ENCODE measurements around the gene FGF3. TPM values are rescaled to one million over a fixed set of nuclear protein-coding genes. Genes with fewer than 3 reads are reported as not detected.

FGF3 gene
- total RNA-seq, result not detected in 2 replicates

- intact Hi-C loops (cut with micrococcal nuclease), result loop anchor here (2.0 to 5.0 kb wide), 2 partner anchors 112 to 178 kb away; partner anchors contain the start of gene CCND1
These were observed at the start of gene FGF3 for GRCh38 chr11:69818603-69819441. Gene FGF3 (minus strand): TSS chr11:69819416. CDS start chr11:69818933, 483 bp downstream.

DNA sequence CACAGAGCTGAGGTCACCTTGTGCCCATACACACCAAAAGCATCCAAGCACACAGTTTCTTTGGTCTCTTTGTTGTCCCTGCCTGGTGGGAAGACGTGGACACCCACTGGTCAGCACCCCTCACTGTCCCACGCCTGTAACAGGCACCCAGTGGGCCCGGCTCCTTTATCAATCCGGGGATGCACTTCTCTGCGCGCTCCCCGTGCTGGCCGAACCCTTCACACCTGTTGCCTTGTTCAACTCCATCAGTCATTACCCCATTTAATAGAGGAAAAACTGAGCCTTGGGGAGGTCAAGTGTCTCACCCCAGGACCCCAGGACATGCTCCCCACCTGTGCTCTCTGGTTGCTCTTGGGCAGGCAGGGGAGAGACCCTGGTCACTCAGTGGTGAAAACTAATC, 49.7 kb upstream of the FGF3 start:
- intact Hi-C loops (cut with micrococcal nuclease), result no loop called here

GRCh38 chr11:69868006-69868810, 49.0 kb upstream of the FGF3 start:
- intact Hi-C loops (cut with micrococcal nuclease), result no loop called here

- intact Hi-C loops (cut with micrococcal nuclease), result no loop called here
These were observed 48.1 kb upstream of the FGF3 start for GRCh38 chr11:69867076-69868005.

DNA sequence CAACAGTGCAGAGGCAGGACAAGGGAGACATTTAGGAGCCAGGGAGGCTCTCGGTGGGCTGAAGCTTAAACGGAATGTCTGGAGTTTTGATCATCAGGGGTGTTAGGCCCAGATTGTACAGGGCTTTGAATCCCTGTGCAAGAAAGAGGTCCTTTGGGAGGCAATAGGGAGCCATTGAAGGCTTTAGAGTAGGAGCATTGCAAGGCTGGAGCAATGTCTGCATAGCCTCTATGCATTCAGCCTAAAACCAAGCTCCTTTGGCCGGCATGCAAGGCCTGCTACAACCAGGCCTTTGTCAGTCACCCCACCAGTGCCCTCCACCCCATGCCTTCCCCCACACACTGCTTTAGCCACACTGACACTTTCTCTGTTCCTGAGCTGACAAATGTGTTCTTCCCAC, 47.4 kb upstream of the FGF3 start:
- intact Hi-C loops (cut with micrococcal nuclease), result no loop called here

DNA sequence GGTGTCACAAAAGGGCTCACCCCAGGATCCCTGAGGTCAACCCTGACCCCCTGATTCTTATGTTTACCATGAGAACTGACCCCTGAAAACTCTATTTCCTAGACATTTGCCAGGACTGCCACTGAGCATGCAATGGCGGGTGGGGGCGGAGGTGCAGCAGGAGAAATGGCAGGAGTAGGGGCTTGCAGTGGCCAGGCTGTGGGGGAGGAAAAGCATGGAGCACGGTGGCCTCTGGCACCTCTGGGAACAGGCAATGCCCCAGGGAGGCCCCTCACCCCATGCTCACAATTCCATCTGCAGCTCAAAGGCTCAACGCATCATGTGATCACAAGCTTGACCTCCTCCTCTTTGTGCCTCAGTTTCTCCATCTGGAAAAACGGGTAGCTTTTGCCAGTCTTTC, 46.5 kb upstream of the FGF3 start:
- intact Hi-C loops (cut with micrococcal nuclease), result no loop called here

DNA sequence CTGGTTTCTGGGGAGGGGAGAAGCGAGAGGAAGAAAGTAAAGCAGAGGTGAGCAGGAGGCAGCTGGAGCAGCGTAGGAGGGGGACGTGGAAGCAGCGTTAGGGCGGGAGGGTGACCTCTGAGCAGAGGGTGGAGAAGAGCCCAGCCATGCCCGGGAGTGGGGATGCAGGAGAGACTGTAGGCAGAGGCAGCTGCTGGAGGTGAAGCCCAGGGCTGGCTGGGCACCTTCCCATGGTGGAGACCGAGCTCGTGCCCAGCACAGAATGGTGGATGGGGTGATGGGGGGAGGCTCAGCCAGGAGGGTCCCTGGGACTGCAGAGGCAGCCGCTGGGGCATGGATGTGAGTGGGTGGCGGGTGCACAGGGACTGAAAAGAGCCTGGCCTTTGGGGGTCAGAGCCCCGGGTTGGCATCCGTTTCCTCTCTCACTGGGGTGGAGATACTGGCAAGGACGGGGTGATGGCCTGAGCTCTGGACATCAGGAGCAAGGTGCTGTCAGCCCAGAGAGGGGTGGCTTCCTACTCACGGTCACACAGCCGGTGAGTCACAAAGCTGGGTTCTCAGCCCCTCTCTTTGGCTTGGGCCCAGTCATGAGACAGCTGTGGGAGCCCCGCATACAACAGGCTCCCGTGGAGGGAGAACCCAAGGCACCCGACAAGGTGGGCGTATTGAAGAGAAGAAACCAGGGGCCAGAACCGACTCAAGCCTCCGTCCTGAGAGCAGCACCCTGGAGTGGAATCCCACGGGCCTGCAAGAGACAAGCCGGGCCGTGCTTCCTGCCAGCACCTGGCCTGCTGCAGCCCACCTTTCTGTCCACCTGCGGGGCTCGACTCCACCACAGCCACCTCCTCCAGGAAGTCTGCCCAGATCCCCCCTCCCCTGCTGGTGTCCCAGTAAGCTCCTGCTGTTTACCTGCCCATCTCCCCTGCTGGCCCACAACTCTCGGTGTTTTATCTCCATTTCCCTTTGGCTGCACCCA, 45.8 kb upstream of the FGF3 start:
- intact Hi-C loops (cut with micrococcal nuclease), result no loop called here

DNA sequence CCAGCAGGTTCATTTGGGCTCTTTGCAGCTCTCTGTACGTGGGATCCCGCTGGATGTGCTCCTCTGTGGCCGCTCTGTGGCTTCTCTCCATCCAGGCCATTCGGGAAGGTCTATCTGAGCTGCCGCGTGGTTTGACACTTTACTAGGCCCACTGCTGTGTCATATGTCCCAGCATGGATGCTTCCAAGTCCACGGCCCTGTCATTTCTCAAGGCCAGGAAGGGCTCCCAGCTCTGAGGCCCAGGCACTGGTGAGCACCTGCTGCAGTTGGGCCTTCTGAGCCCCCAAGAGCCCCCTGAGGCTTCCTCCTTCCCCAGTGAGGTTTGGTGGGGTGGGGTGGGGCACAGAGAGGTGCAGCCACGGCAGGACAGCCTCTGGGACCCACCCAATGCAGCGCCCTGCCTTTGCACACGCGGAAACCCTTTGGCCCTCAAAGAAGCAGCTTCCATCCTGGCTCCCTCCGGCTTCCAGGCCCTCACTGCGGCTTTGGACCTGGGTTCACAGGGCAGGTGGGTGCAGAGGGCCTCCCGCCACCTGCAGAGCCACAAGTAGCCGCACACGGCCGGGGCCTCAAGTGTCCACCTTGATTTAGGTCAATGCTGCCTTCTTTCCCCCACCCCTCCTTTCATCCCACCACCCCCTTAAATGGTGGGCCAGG, 44.5 kb upstream of the FGF3 start:
- intact Hi-C loops (cut with micrococcal nuclease), result no loop called here

DNA sequence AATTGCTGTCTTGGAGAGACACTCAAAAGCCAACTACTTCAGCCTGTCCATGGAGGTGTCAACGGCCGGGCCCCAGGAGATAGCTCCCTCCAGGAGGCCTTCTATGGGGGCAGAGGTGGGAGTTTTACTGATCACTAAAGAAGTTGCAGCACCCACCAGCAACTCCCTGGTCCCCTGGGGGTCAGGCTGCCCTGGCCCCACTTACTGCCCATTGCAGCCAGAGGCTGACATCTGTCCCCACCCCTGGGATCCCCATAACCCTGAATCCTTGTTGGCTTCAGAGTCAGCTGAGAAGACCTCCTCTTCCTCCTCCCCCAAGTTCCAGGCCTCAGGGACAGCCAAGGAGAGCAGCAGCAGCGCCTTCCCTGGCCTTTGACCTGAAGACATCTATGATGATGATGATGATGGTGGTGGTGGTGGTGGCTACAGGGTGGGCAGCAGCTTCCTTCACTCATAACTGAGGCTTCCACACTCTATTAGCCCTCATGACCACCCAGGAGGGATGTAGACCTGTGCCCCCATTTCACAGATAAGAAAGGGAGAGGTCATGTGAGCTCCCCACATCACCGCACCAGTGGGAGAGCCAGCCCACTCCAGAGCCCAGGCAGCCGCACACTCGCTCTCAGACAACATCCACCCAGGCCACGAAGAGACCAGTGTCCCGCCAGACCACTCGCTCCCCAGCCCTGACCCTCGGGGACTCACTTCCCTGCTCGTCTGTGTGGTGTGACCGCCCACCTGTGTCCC, 43.8 kb upstream of the FGF3 start:
- intact Hi-C loops (cut with micrococcal nuclease), result no loop called here

DNA sequence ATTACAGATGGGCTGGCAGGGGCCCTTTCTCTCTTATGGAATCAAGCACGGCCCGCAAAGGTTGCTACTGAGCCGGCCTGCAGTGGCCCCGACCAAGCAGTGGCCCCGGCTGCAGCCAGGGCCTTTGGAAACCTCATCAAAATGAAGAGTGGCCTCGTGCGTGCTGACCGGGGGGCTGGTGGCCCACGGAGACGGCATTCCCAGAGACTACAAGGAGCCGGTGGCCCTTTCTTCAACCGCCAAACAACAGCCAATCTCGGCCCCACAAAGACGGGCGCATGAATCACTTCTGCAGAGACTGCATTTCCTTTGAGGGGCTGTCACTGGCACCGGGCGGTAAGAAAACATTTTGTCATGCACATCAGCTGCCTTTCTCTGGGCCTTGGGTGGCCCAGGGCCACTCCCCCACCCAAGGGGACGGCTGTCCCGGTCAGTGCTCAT, 43.1 kb upstream of the FGF3 start:
- intact Hi-C loops (cut with micrococcal nuclease), result no loop called here

GRCh38 chr11:69861901-69862300, 42.7 kb upstream of the FGF3 start:
- intact Hi-C loops (cut with micrococcal nuclease), result no loop called here

DNA sequence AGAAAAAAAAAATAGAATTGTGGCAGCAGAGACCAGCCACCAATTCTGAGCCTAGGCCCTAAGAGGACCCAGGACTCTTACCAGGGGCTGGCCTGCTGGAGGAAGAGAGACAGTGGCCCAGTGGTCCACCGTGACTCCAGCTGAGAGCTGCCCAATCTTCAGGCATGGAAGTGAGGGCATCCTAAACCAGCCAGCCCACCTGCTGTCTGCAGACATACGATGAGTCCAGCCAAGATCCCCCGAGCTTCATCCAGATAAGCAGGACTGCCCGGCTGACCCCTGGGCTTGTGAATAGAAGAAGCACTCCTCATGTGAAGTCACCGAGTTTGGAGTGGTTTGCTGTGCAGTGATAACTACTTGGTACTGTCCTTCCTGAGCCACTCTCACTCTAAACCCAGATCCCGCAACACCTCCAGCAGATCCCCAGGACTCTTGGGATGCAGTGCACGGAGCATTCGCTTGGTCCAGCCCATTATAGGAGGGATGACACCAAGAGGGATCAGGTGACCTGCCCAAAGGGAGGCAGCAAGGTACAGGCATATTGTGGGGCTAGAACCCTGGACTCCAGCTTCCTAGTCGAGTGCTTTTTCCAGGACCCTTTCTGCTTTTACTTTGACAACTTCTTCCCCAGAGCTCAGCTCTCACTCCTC, 41.7 kb upstream of the FGF3 start:
- intact Hi-C loops (cut with micrococcal nuclease), result no loop called here

DNA sequence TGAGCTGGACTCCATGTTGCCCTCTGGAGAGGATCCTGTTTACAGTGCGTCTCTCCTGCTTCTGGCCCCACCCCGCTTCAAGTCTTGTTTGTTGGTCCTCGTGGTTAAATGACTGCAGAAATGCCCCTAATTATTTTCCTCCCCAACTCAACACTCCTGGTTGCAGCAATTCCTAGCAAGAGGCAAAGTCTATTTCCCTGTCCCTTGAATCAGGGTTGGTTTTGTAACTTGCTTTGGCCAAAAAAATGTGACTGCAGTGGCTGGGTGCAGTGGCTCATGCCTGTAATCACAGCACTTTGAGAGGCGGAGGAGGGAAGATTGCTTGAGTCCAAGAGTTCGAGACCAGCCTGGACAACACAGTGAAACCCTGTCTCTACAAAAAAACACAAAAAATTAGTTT, 41.0 kb upstream of the FGF3 start:
- intact Hi-C loops (cut with micrococcal nuclease), result no loop called here

- intact Hi-C loops (cut with micrococcal nuclease), result no loop called here
These were observed 40.2 kb upstream of the FGF3 start for GRCh38 chr11:69859275-69859934.

DNA sequence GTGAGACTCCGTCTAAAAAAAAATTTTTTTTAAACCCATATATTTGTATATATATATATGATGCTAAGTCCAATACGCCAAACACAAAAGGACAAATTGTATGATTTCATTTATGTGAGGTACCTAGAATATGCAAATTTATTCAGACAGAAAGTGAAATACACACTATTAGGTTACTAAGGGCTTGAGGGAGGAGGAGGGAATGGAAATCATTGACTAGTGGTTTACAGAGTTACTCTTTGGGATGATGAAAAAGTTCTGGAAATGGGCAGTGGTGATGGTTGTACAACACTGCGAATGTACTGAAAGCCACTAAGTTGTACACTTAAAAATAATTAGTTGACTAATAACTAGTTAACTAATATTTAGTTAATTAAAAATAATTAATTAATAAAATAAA, 36.2 kb upstream of the FGF3 start:
- intact Hi-C loops (cut with micrococcal nuclease), result no loop called here

DNA sequence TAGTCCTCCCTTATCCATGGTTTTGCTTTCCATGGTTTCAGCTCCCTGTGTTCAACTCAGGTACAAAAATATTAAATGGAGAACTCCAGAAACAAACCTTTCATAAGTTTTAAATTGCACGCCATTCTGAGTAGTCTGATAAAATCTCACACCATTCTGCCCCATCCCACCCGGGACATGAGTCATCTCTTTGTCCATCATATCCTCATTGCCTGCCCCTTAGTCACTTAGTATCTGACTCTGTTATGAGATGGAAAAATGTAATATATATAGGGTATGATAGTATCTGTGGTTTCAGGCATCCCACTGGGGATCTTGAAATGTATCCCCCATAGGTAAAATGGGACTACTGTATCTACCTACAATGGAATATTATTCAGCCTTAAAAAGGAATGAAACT, 35.5 kb upstream of the FGF3 start:
- intact Hi-C loops (cut with micrococcal nuclease), result no loop called here

- intact Hi-C loops (cut with micrococcal nuclease), result no loop called here
These were observed 32.8 kb upstream of the FGF3 start for GRCh38 chr11:69852056-69852455.

- intact Hi-C loops (cut with micrococcal nuclease), result no loop called here
These were observed 29.0 kb upstream of the FGF3 start for GRCh38 chr11:69848201-69848600.

All from T-helper 1 cell treated with Interleukin-12 subunit alpha and Interleukin-12 subunit beta and Interleukin-4 antibody, amounts not matched to agents 30 ng/mL and 1 ng/mL, for 36 hours (primary cell).